SK-N-SH (cell line): ENCODE results near the gene SYNPO2. TPM values are rescaled to one million over a fixed set of nuclear protein-coding genes. Genes with fewer than 3 reads are reported as not detected.

Experiments used
- CTCF ChIA-PET: fragments of 300-600, 350-600 bp; formaldehyde crosslinking; extraction: SDS; loops from one replicate; lab custom pipeline; 2021; lab: Yijun Ruan, JAX
- POLR2A ChIA-PET: fragments of 350-600 bp; sonication (Branson Sonifier 250); formaldehyde crosslinking; extraction: SDS; loops from one replicate; lab custom pipeline; 2020; ENCODE audit warnings: antibody characterized with exemption, inconsistent platforms; lab: Yijun Ruan, JAX
- DNase-seq: peaks from one replicate; pipeline ENCODE4 v3.0.0; 2012
- H2AFZ ChIP-seq: fragments of 200-600 bp; sonication (generic); 2 replicates; pipeline ENCODE4 v1.8.1; 2016; ENCODE audit warnings: antibody characterized with exemption, mild to moderate bottlenecking, low read depth
- H3F3A ChIP-seq: fragments of 200-600 bp; sonication (generic); replicated peaks from 2 replicates; pipeline ENCODE3; 2016; ENCODE audit warnings: antibody characterized with exemption, mild to moderate bottlenecking; ENCODE audit not compliant: insufficient read depth
- H3K27ac ChIP-seq, 2 experiments: fragments of 200-500 bp in 1 of 2; fragments of 200-600 bp in 1 of 2; sonication (Bioruptor generic) in 1 of 2; sonication (generic), shearing (Covaris generic) in 1 of 2; 2 replicates each; pipeline versions ENCODE4 v1.5.1 to v1.6.1; 2014 to 2016; ENCODE audit warnings: low read depth in 2 of 2, inconsistent platforms in 1 of 2, low read length in 1 of 2, mild to moderate bottlenecking in 1 of 2, mixed read lengths in 1 of 2
- H3K27me3 ChIP-seq: fragments of 200-600 bp; sonication (generic), shearing (Covaris generic); 2 replicates; pipeline ENCODE4 v1.6.1; 2016; ENCODE audit warnings: mixed run types; ENCODE audit not compliant: insufficient read depth
- H3K36me3 ChIP-seq, 2 experiments: fragments of 200-500 bp in 1 of 2; fragments of 200-600 bp in 1 of 2; sonication (Bioruptor generic) in 1 of 2; sonication (generic) in 1 of 2; replicated peaks in 1 of 2; 2 replicates each; pipeline versions ENCODE3 to v1.5.1; 2014 to 2016; ENCODE audit warnings: low read length in 1 of 2, mild to moderate bottlenecking in 1 of 2; ENCODE audit not compliant: insufficient read depth in 2 of 2, control insufficient read depth in 1 of 2
- H3K4me1 ChIP-seq, 2 experiments: fragments of 200-500 bp in 1 of 2; fragments of 200-600 bp in 1 of 2; sonication (Bioruptor generic) in 1 of 2; sonication (generic), shearing (Covaris generic) in 1 of 2; 2 replicates each; pipeline versions ENCODE4 v1.5.1 to v1.6.1; 2014 to 2016; ENCODE audit warnings: low read depth in 1 of 2, low read length in 1 of 2, mixed run types in 1 of 2; ENCODE audit not compliant: insufficient read depth in 2 of 2, control insufficient read depth in 1 of 2
- H3K4me2 ChIP-seq: fragments of 200-600 bp; sonication (generic), shearing (Covaris generic); 2 replicates; pipeline ENCODE4 v1.6.1; 2017; ENCODE audit warnings: mixed run types
- H3K4me3 ChIP-seq, 2 experiments: fragments of 200-500 bp in 1 of 2; fragments of 200-600 bp in 1 of 2; sonication (Bioruptor generic) in 1 of 2; sonication (generic), shearing (Covaris generic) in 1 of 2; 2 replicates each; pipeline versions ENCODE4 v1.5.1 to v1.8.1; 2014 to 2016; ENCODE audit warnings: low read depth in 2 of 2, inconsistent platforms in 1 of 2, low read length in 1 of 2, mild to moderate bottlenecking in 1 of 2, mixed read lengths in 1 of 2, moderate library complexity in 1 of 2
- H3K79me2 ChIP-seq: fragments of 200-600 bp; sonication (generic); 2 replicates; pipeline ENCODE4 v1.8.1; 2017; ENCODE audit warnings: mild to moderate bottlenecking; ENCODE audit not compliant: insufficient read depth
- H3K9ac ChIP-seq: fragments of 200-600 bp; sonication (generic); 2 replicates; pipeline ENCODE4 v1.6.1; 2017; ENCODE audit warnings: mixed run types
- H3K9me2 ChIP-seq: fragments of 200-600 bp; sonication (generic); 2 replicates; pipeline ENCODE4 v1.6.1; 2017; ENCODE audit warnings: mixed run types
- H3K9me3 ChIP-seq: fragments of 200-600 bp; sonication (generic); 2 replicates; pipeline ENCODE4 v1.6.1; 2017; ENCODE audit warnings: mixed run types, mild to moderate bottlenecking, moderate library complexity
- H4K20me1 ChIP-seq: fragments of 200-600 bp; sonication (generic); 2 replicates; pipeline ENCODE4 v1.6.1; 2017; ENCODE audit warnings: mild to moderate bottlenecking, mixed run types; ENCODE audit not compliant: insufficient read depth
- CTCF ChIP-seq: fragments of 200-600 bp; sonication (generic); IDR thresholded peaks from 2 replicates; pipeline ENCODE4 v1.6.1; 2017; ENCODE audit warnings: antibody characterized with exemption, mild to moderate bottlenecking, moderate library complexity
- FOSL2 ChIP-seq: IDR thresholded peaks from 2 replicates; pipeline ENCODE4 v1.4.0; 2012; ENCODE audit warnings: low read depth, mild to moderate bottlenecking, moderate library complexity, borderline replicate concordance
- FOXM1 ChIP-seq: IDR thresholded peaks from 2 replicates; pipeline ENCODE4 v1.4.0; 2012; ENCODE audit warnings: low read depth, mild to moderate bottlenecking
- GABPA ChIP-seq: IDR thresholded peaks from 2 replicates; pipeline ENCODE4 v1.4.0; 2012; ENCODE audit warnings: low read depth, mild to moderate bottlenecking
- GATA2 ChIP-seq: sonication (generic); formaldehyde crosslinking; IDR thresholded peaks from 2 replicates; pipeline ENCODE4 v1.5.0; 2020; ENCODE audit warnings: mild to moderate bottlenecking, missing genetic modification reagents
- IRF3 ChIP-seq: fragments of 150-350 bp; IDR thresholded peaks from 2 replicates; pipeline ENCODE4 v1.6.1; 2016; ENCODE audit warnings: mild to moderate bottlenecking, low read depth, low read length
- JUND ChIP-seq: IDR thresholded peaks from 2 replicates; pipeline ENCODE4 v1.4.0; 2012
- MXI1 ChIP-seq: IDR thresholded peaks from 2 replicates; pipeline ENCODE4 v1.6.1; 2012; ENCODE audit warnings: mild to moderate bottlenecking, low read depth, low read length, improper control_type of control experiment
- PBX3 ChIP-seq: IDR thresholded peaks from 2 replicates; pipeline ENCODE4; 2012
- RAD21 ChIP-seq: IDR thresholded peaks from 2 replicates; pipeline ENCODE4 v1.6.1; 2012; ENCODE audit warnings: mild to moderate bottlenecking, low read length
- RCOR1 ChIP-seq: fragments of 150-350 bp; IDR thresholded peaks from 2 replicates; pipeline ENCODE4 v1.6.1; 2017; ENCODE audit warnings: antibody characterized with exemption, low read length
- RFX5 ChIP-seq: IDR thresholded peaks from 2 replicates; pipeline ENCODE4 v1.6.1; 2012; ENCODE audit warnings: mild to moderate bottlenecking, improper control_type of control experiment, low read length
- SMC3 ChIP-seq: IDR thresholded peaks from 2 replicates; pipeline ENCODE4 v1.6.1; 2012; ENCODE audit warnings: low read depth, low read length, improper control_type of control experiment
- TEAD4 ChIP-seq: IDR thresholded peaks from 2 replicates; pipeline ENCODE4 v1.4.0; 2012; ENCODE audit warnings: mild to moderate bottlenecking, borderline replicate concordance; ENCODE audit not compliant: insufficient read depth
- USF1 ChIP-seq: IDR thresholded peaks from 2 replicates; pipeline ENCODE4 v1.4.0; 2012; ENCODE audit warnings: low read depth, borderline replicate concordance
- WGBS: methylation state at CpG from one replicate; pipeline ENCODE4 v1.1.6; 2017; ENCODE audit warnings: low lambda C conversion rate; 5-methylcytosine and 5-hydroxymethylcytosine counted together
- polyA plus RNA-seq, 3 experiments: library from polyadenylated mRNA; depleted of rRNA; stranded (reverse); fragments of >200 nt; gene quantifications; 2 replicates each; pipeline ENCODE4 v1.2.3, GENCODE V29; 2012

The SYNPO2 gene
- polyA plus RNA-seq, 1 of the 3 experiments (the other 2 are of a cell fraction): 7.2 TPM

GRCh38 chr4:118979712-118980111 lies 91.1 kb downstream of the SYNPO2 start:
- no peak overlapping the region for H3K27ac ChIP-seq
- no peak for DNase-seq
- ChIA-PET POLR2A (no interaction called here), CTCF (interaction anchor here (0.8 to 6.3 kb wide), 5 partner anchors 11 to 310 kb away, joined by 5 to 67 read pairs (median 6); no protein-coding TSS in a partner anchor)
- H3K4me3 ChIP-seq: no peak overlapping the region
- no peak for TF ChIP-seq RCOR1
- no peak for TF ChIP-seq USF1
- TF ChIP-seq JUND: no peak
- no peak for TF ChIP-seq FOSL2
- TF ChIP-seq RFX5: no peak
- H3K4me1 ChIP-seq: peaks cover 5 to 13% of the 10 kb centered on the region in 2 experiments
- no peaks in the 10 kb centered on the region for H3K9me2 ChIP-seq
- WGBS: 84% methylated on average over 3 of the region's 3 CpGs
- H3F3A ChIP-seq: no peaks in the 10 kb centered on the region
- H3K36me3 ChIP-seq: peaks cover 0 to 4% of the 10 kb centered on the region in 2 experiments
- H2AFZ ChIP-seq: no peak overlapping the region
- no peaks in the 10 kb centered on the region for H4K20me1 ChIP-seq
- no peak overlapping the region for H3K4me2 ChIP-seq
- H3K79me2 ChIP-seq: no peaks in the 10 kb centered on the region
- H3K9ac ChIP-seq: no peak overlapping the region
- no peaks in the 10 kb centered on the region for H3K27me3 ChIP-seq
- no peaks in the 10 kb centered on the region for H3K9me3 ChIP-seq

- no peak overlapping the region for H3K4me3 ChIP-seq
- no peaks in the 10 kb centered on the region for H3K27me3 ChIP-seq
- no peaks in the 10 kb centered on the region for H3K79me2 ChIP-seq
- 0 out of 2 replicates have a peak overlapping the region, but pooled peaks have one; percentile 6 for H3K4me2 ChIP-seq
- POLR2A ChIA-PET: no interaction called here
- peaks cover 0 to 4% of the 10 kb centered on the region in 2 experiments for H3K36me3 ChIP-seq
- CTCF ChIA-PET: interaction anchor here (0.6 to 6.3 kb wide), 38 partner anchors 9 to 620 kb away, joined by 3 to 67 read pairs (median 4); partner anchors contain the start of gene METTL14
- no peaks in the 10 kb centered on the region for H4K20me1 ChIP-seq
- no peak for DNase-seq
- 60% methylated on average over 6 of the region's 6 CpGs for WGBS
- H3K9me2 ChIP-seq: no peaks in the 10 kb centered on the region
- no peaks in the 10 kb centered on the region for H3F3A ChIP-seq
- H2AFZ ChIP-seq: no peak overlapping the region
- peak overlapping the region in 1 of 2 experiments; percentile 28; a peak in 1 of 4 replicates for H3K27ac ChIP-seq
- TF ChIP-seq GABPA: no peak
- TF ChIP-seq FOXM1: no peak
- no peak overlapping the region for H3K9ac ChIP-seq
- H3K4me1 ChIP-seq: peaks cover 5 to 9% of the 10 kb centered on the region in 2 experiments
- no peaks in the 10 kb centered on the region for H3K9me3 ChIP-seq
These were observed 92.7 kb downstream of the SYNPO2 start for GRCh38 chr4:118981171-118981838.

- H3K4me1 ChIP-seq: peaks cover 5 to 9% of the 10 kb centered on the region in 2 experiments
- 0 out of 2 replicates have a peak overlapping the region, but pooled peaks have one; percentile 6 for H3K4me2 ChIP-seq
- H3K79me2 ChIP-seq: no peaks in the 10 kb centered on the region
- ChIA-PET POLR2A (no interaction called here), CTCF (interaction anchor here (0.6 to 6.3 kb wide), 41 partner anchors 9 to 512 kb away, joined by 3 to 67 read pairs (median 4); partner anchors contain the start of genes METTL14 and USP53)
- peaks cover 0 to 4% of the 10 kb centered on the region in 2 experiments for H3K36me3 ChIP-seq
- H4K20me1 ChIP-seq: no peaks in the 10 kb centered on the region
- no peaks in the 10 kb centered on the region for H3F3A ChIP-seq
- peak overlapping the region in 1 of 2 experiments; percentile 28; a peak in 1 of 4 replicates for H3K27ac ChIP-seq
- H3K27me3 ChIP-seq: no peaks in the 10 kb centered on the region
- 41% methylated on average over 7 of the region's 7 CpGs for WGBS
- H3K9me2 ChIP-seq: no peaks in the 10 kb centered on the region
- no peak overlapping the region for H3K4me3 ChIP-seq
- no peak overlapping the region for H3K9ac ChIP-seq
- H3K9me3 ChIP-seq: no peaks in the 10 kb centered on the region
- peak; percentile 73 for DNase-seq
- no peak overlapping the region for H2AFZ ChIP-seq
- peak; percentile 48; the same call in 1 of the 2 replicates for TF ChIP-seq MXI1
- TF ChIP-seq PBX3: 0 out of 2 replicates have a peak, but pooled peaks have one; percentile 37
- no peak for TF ChIP-seq IRF3
- no peak for TF ChIP-seq FOXM1
- no peak for TF ChIP-seq FOSL2
- no peak for TF ChIP-seq TEAD4
- TF ChIP-seq SMC3: peak; percentile 74
- peak; percentile 87 for TF ChIP-seq CTCF
- TF ChIP-seq RAD21: peak; percentile 97
- TF ChIP-seq GATA2 (CRISPR knock-in tag): no peak
These were observed 93.3 kb downstream of the SYNPO2 start for GRCh38 chr4:118981839-118982381.
